Measurements from ENCODE around the gene PKHD1.

PKHD1 gene

GRCh38 chr6:51626391-51626790 is 461.0 kb downstream of the PKHD1 start:
- Histone ChIP-seq H3K9me3 (ENCODE audit: low read length) (no peaks in the 10 kb centered on the region), H2AFZ (ENCODE audit: low read depth, low read length) (no peak overlapping the region), H3K36me3 (ENCODE audit: insufficient read depth, low read length) (no peaks in the 10 kb centered on the region), H3K4me1 (ENCODE audit: insufficient read depth, low read length) (no peaks in the 10 kb centered on the region), H3K4me3 (ENCODE audit: low read length) (no peak overlapping the region), H3K27me3 (ENCODE audit: insufficient read depth, low read length) (no peaks in the 10 kb centered on the region)

- H3K4me3 ChIP-seq (ENCODE audit: low read length) = no peak overlapping the region
- no peaks in the 10 kb centered on the region for H3K27me3 ChIP-seq (ENCODE audit: insufficient read depth, low read length)
- H3K4me1 ChIP-seq (ENCODE audit: insufficient read depth, low read length) = no peaks in the 10 kb centered on the region
- no peaks in the 10 kb centered on the region for H3K36me3 ChIP-seq (ENCODE audit: insufficient read depth, low read length)
- H2AFZ ChIP-seq (ENCODE audit: low read depth, low read length) = no peak overlapping the region
- no peaks in the 10 kb centered on the region for H3K9me3 ChIP-seq (ENCODE audit: low read length)
These were observed 461.8 kb downstream of the PKHD1 start for GRCh38 chr6:51625566-51625965.

GRCh38 chr6:51620971-51621370 is 466.4 kb downstream of the PKHD1 start:
- no peaks in the 10 kb centered on the region for H3K4me1 ChIP-seq (ENCODE audit: insufficient read depth, low read length)
- H3K27me3 ChIP-seq (ENCODE audit: insufficient read depth, low read length) = no peaks in the 10 kb centered on the region
- H2AFZ ChIP-seq (ENCODE audit: low read depth, low read length) = no peak overlapping the region
- H3K36me3 ChIP-seq (ENCODE audit: insufficient read depth, low read length) = no peaks in the 10 kb centered on the region
- H3K4me3 ChIP-seq (ENCODE audit: low read length) = no peak overlapping the region
- no peaks in the 10 kb centered on the region for H3K9me3 ChIP-seq (ENCODE audit: low read length)

- Histone ChIP-seq H3K4me3 (ENCODE audit: low read length) (no peak overlapping the region), H2AFZ (ENCODE audit: low read depth, low read length) (no peak overlapping the region), H3K9me3 (ENCODE audit: low read length) (no peaks in the 10 kb centered on the region), H3K4me1 (ENCODE audit: insufficient read depth, low read length) (no peaks in the 10 kb centered on the region), H3K36me3 (ENCODE audit: insufficient read depth, low read length) (no peaks in the 10 kb centered on the region), H3K27me3 (ENCODE audit: insufficient read depth, low read length) (no peaks in the 10 kb centered on the region)
These were observed 468.2 kb downstream of the PKHD1 start for GRCh38 chr6:51619042-51619799.

GRCh38 chr6:51618563-51618962 is 468.9 kb downstream of the PKHD1 start:
- Histone ChIP-seq H3K4me1 (ENCODE audit: insufficient read depth, low read length) (no peaks in the 10 kb centered on the region), H3K36me3 (ENCODE audit: insufficient read depth, low read length) (no peaks in the 10 kb centered on the region), H3K9me3 (ENCODE audit: low read length) (no peaks in the 10 kb centered on the region), H2AFZ (ENCODE audit: low read depth, low read length) (no peak overlapping the region), H3K27me3 (ENCODE audit: insufficient read depth, low read length) (no peaks in the 10 kb centered on the region), H3K4me3 (ENCODE audit: low read length) (no peak overlapping the region)

GRCh38 chr6:51617751-51618150 is 469.7 kb downstream of the PKHD1 start:
- H3K27me3 ChIP-seq (ENCODE audit: insufficient read depth, low read length) = no peaks in the 10 kb centered on the region
- H3K9me3 ChIP-seq (ENCODE audit: low read length) = no peaks in the 10 kb centered on the region
- no peak overlapping the region for H2AFZ ChIP-seq (ENCODE audit: low read depth, low read length)
- H3K4me1 ChIP-seq (ENCODE audit: insufficient read depth, low read length) = no peaks in the 10 kb centered on the region
- no peaks in the 10 kb centered on the region for H3K36me3 ChIP-seq (ENCODE audit: insufficient read depth, low read length)
- no peak overlapping the region for H3K4me3 ChIP-seq (ENCODE audit: low read length)

- no peaks in the 10 kb centered on the region for H3K4me1 ChIP-seq (ENCODE audit: insufficient read depth, low read length)
- no peak overlapping the region for H3K4me3 ChIP-seq (ENCODE audit: low read length)
- H3K36me3 ChIP-seq (ENCODE audit: insufficient read depth, low read length) = no peaks in the 10 kb centered on the region
- no peak overlapping the region for H2AFZ ChIP-seq (ENCODE audit: low read depth, low read length)
- H3K9me3 ChIP-seq (ENCODE audit: low read length) = no peaks in the 10 kb centered on the region
- H3K27me3 ChIP-seq (ENCODE audit: insufficient read depth, low read length) = no peaks in the 10 kb centered on the region
These were observed 471.2 kb downstream of the PKHD1 start for GRCh38 chr6:51616243-51616642.

GRCh38 chr6:51614725-51615124 is 472.7 kb downstream of the PKHD1 start:
- Histone ChIP-seq H2AFZ (ENCODE audit: low read depth, low read length) (no peak overlapping the region), H3K4me1 (ENCODE audit: insufficient read depth, low read length) (no peaks in the 10 kb centered on the region), H3K9me3 (ENCODE audit: low read length) (no peaks in the 10 kb centered on the region), H3K36me3 (ENCODE audit: insufficient read depth, low read length) (no peaks in the 10 kb centered on the region), H3K4me3 (ENCODE audit: low read length) (no peak overlapping the region), H3K27me3 (ENCODE audit: insufficient read depth, low read length) (no peaks in the 10 kb centered on the region)

GRCh38 chr6:51613558-51613957 is 473.9 kb downstream of the PKHD1 start:
- no peaks in the 10 kb centered on the region for H3K4me1 ChIP-seq (ENCODE audit: insufficient read depth, low read length)
- H3K9me3 ChIP-seq (ENCODE audit: low read length) = no peaks in the 10 kb centered on the region
- no peak overlapping the region for H2AFZ ChIP-seq (ENCODE audit: low read depth, low read length)
- no peaks in the 10 kb centered on the region for H3K36me3 ChIP-seq (ENCODE audit: insufficient read depth, low read length)
- H3K4me3 ChIP-seq (ENCODE audit: low read length) = no peak overlapping the region
- H3K27me3 ChIP-seq (ENCODE audit: insufficient read depth, low read length) = no peaks in the 10 kb centered on the region

GRCh38 chr6:51608932-51609331 is 478.5 kb downstream of the PKHD1 start:
- no peaks in the 10 kb centered on the region for H3K9me3 ChIP-seq (ENCODE audit: low read length)
- no peaks in the 10 kb centered on the region for H3K27me3 ChIP-seq (ENCODE audit: insufficient read depth, low read length)
- no peak overlapping the region for H2AFZ ChIP-seq (ENCODE audit: low read depth, low read length)
- no peaks in the 10 kb centered on the region for H3K36me3 ChIP-seq (ENCODE audit: insufficient read depth, low read length)
- H3K4me1 ChIP-seq (ENCODE audit: insufficient read depth, low read length) = no peaks in the 10 kb centered on the region
- H3K4me3 ChIP-seq (ENCODE audit: low read length) = no peak overlapping the region

- Histone ChIP-seq H3K9me3 (ENCODE audit: low read length) (no peaks in the 10 kb centered on the region), H3K36me3 (ENCODE audit: insufficient read depth, low read length) (no peaks in the 10 kb centered on the region), H2AFZ (ENCODE audit: low read depth, low read length) (no peak overlapping the region), H3K4me3 (ENCODE audit: low read length) (no peak overlapping the region), H3K4me1 (ENCODE audit: insufficient read depth, low read length) (no peaks in the 10 kb centered on the region), H3K27me3 (ENCODE audit: insufficient read depth, low read length) (no peaks in the 10 kb centered on the region)
These were observed 479.0 kb downstream of the PKHD1 start for GRCh38 chr6:51608383-51608782.

- Histone ChIP-seq H3K9me3 (ENCODE audit: low read length) (no peaks in the 10 kb centered on the region), H3K36me3 (ENCODE audit: insufficient read depth, low read length) (no peaks in the 10 kb centered on the region), H3K27me3 (ENCODE audit: insufficient read depth, low read length) (no peaks in the 10 kb centered on the region), H3K4me1 (ENCODE audit: insufficient read depth, low read length) (no peaks in the 10 kb centered on the region), H2AFZ (ENCODE audit: low read depth, low read length) (no peak overlapping the region), H3K4me3 (ENCODE audit: low read length) (no peak overlapping the region)
These were observed 486.9 kb downstream of the PKHD1 start for GRCh38 chr6:51600514-51600913.

GRCh38 chr6:51598171-51598570 is 489.2 kb downstream of the PKHD1 start:
- Histone ChIP-seq H3K9me3 (ENCODE audit: low read length) (no peaks in the 10 kb centered on the region), H3K4me1 (ENCODE audit: insufficient read depth, low read length) (no peaks in the 10 kb centered on the region), H3K4me3 (ENCODE audit: low read length) (no peak overlapping the region), H3K27me3 (ENCODE audit: insufficient read depth, low read length) (no peaks in the 10 kb centered on the region), H2AFZ (ENCODE audit: low read depth, low read length) (no peak overlapping the region), H3K36me3 (ENCODE audit: insufficient read depth, low read length) (no peaks in the 10 kb centered on the region)

GRCh38 chr6:51594981-51595380 is 492.4 kb downstream of the PKHD1 start:
- H3K27me3 ChIP-seq (ENCODE audit: insufficient read depth, low read length) = no peaks in the 10 kb centered on the region
- no peak overlapping the region for H3K4me3 ChIP-seq (ENCODE audit: low read length)
- no peak overlapping the region for H2AFZ ChIP-seq (ENCODE audit: low read depth, low read length)
- no peaks in the 10 kb centered on the region for H3K36me3 ChIP-seq (ENCODE audit: insufficient read depth, low read length)
- no peaks in the 10 kb centered on the region for H3K9me3 ChIP-seq (ENCODE audit: low read length)
- no peaks in the 10 kb centered on the region for H3K4me1 ChIP-seq (ENCODE audit: insufficient read depth, low read length)
